Measurements from ENCODE around the gene AMN.

The AMN gene

DNA sequence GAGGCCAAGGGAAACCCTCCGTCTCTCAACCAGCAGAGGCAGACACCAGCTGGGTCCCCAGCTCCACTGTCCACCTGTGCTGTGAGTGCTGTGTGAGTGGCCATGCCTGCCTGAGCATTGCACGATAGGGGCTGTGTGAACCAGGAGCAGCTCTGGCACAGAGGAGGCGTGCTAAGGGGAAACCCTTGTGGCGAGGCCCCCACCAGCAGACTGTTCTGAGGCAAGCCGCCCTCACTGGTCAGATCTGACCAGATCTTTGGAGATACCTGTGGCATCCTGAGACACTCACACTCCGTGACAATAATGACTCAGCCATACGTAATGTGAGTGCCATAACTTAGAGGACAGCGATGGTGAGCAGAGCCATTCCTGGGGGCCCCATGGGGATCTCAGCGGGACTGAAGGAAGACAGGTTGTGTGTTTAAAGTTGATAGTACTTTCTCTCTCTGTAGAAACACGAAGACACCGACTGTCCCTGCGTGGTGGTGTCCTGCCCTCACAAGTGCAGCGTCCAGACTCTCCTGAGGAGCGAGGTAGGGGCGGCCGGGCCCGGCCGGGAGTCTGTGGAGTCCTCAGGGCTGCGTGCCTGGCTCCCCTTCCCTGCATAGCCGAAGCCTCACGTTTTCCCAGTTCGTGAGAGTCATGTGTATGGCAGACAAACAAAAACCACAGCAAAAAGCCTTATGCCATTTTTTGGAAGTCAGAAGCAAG lies 36.6 kb upstream of the AMN start:
- TF ChIP-seq, protein P1, sequence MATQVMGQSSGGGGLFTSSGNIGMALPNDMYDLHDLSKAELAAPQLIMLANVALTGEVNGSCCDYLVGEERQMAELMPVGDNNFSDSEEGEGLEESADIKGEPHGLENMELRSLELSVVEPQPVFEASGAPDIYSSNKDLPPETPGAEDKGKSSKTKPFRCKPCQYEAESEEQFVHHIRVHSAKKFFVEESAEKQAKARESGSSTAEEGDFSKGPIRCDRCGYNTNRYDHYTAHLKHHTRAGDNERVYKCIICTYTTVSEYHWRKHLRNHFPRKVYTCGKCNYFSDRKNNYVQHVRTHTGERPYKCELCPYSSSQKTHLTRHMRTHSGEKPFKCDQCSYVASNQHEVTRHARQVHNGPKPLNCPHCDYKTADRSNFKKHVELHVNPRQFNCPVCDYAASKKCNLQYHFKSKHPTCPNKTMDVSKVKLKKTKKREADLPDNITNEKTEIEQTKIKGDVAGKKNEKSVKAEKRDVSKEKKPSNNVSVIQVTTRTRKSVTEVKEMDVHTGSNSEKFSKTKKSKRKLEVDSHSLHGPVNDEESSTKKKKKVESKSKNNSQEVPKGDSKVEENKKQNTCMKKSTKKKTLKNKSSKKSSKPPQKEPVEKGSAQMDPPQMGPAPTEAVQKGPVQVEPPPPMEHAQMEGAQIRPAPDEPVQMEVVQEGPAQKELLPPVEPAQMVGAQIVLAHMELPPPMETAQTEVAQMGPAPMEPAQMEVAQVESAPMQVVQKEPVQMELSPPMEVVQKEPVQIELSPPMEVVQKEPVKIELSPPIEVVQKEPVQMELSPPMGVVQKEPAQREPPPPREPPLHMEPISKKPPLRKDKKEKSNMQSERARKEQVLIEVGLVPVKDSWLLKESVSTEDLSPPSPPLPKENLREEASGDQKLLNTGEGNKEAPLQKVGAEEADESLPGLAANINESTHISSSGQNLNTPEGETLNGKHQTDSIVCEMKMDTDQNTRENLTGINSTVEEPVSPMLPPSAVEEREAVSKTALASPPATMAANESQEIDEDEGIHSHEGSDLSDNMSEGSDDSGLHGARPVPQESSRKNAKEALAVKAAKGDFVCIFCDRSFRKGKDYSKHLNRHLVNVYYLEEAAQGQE (IDR thresholded peaks at IDR 0.05; ENCODE audit: insufficient read depth in 1 of 2, low read depth in 2 of 2, low read length in 2 of 2): no peak
- TF ChIP-seq FOXP2 (optimal IDR thresholded peaks at IDR 0.05; ENCODE audit: borderline replicate concordance, extremely low read depth, extremely low read length, insufficient read depth) (no peak), POLR2AphosphoS5 (IDR thresholded peaks at IDR 0.05; ENCODE audit: low read depth, low read length) (no peak), SIN3A (IDR thresholded peaks at IDR 0.05; ENCODE audit: borderline replicate concordance, insufficient read depth, low read length) (no peak), TAF1 (IDR thresholded peaks at IDR 0.05; ENCODE audit: borderline replicate concordance, insufficient read depth, low read length) (no peak)

DNA sequence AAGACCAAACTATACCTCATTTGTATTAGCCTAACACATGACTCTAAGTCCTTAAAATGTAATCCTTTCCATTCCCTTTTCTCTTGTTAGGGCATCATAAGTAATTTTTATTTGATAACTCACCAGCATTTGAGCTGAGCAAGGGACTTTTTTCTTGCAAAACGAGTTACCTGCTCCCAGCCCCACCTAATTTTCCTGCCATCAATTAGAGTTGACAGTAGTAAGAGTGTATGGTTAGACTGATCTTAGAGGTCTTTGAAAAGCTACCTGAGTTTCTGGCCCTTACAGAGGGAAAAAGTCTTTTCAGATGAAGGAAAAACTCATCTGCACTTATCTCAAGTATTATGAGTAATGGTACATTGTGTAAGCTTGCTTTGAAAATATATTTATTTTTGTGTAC lies 33.7 kb upstream of the AMN start:
- no peak for TF ChIP-seq FOXP2 (optimal IDR thresholded peaks at IDR 0.05; ENCODE audit: borderline replicate concordance, extremely low read depth, extremely low read length, insufficient read depth)
- TF ChIP-seq TAF1 (IDR thresholded peaks at IDR 0.05; ENCODE audit: borderline replicate concordance, insufficient read depth, low read length): no peak
- TF ChIP-seq, protein P1 (IDR thresholded peaks at IDR 0.05; ENCODE audit: insufficient read depth in 1 of 2, low read depth in 2 of 2, low read length in 2 of 2): no peak
- TF ChIP-seq SIN3A (IDR thresholded peaks at IDR 0.05; ENCODE audit: borderline replicate concordance, insufficient read depth, low read length): no peak
- TF ChIP-seq POLR2AphosphoS5 (IDR thresholded peaks at IDR 0.05; ENCODE audit: low read depth, low read length): no peak

GRCh38 chr14:102889615-102890014 lies 32.8 kb upstream of the AMN start:
- TF ChIP-seq TAF1 (IDR thresholded peaks at IDR 0.05; ENCODE audit: borderline replicate concordance, insufficient read depth, low read length): no peak
- TF ChIP-seq FOXP2 (optimal IDR thresholded peaks at IDR 0.05; ENCODE audit: borderline replicate concordance, extremely low read depth, extremely low read length, insufficient read depth): no peak
- TF ChIP-seq SIN3A (IDR thresholded peaks at IDR 0.05; ENCODE audit: borderline replicate concordance, insufficient read depth, low read length): no peak
- TF ChIP-seq POLR2AphosphoS5 (IDR thresholded peaks at IDR 0.05; ENCODE audit: low read depth, low read length): no peak
- TF ChIP-seq, protein P1 (IDR thresholded peaks at IDR 0.05; ENCODE audit: insufficient read depth in 1 of 2, low read depth in 2 of 2, low read length in 2 of 2): no peak

DNA sequence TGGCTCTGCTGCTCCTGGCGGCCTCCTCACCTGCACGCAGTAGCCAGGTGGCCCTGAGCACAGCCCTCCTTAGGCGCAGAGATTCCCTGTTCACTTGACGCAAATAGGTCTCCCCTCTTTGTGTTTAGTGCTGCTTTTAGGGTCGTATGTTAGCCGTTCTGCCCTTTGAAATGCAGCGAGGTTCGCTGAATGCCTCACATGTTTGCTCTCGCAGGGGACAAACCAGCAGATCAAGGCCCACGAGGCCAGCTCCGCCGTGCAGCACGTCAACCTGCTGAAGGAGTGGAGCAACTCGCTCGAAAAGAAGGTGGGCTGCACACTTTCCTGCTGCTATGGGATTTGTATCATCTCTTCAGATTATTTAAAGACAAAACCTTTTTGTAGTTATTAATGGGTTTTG lies 31.4 kb upstream of the AMN start:
- TF ChIP-seq TAF1 (IDR thresholded peaks at IDR 0.05; ENCODE audit: borderline replicate concordance, insufficient read depth, low read length) (no peak), FOXP2 (optimal IDR thresholded peaks at IDR 0.05; ENCODE audit: borderline replicate concordance, extremely low read depth, extremely low read length, insufficient read depth) (no peak), SIN3A (IDR thresholded peaks at IDR 0.05; ENCODE audit: borderline replicate concordance, insufficient read depth, low read length) (no peak), POLR2AphosphoS5 (IDR thresholded peaks at IDR 0.05; ENCODE audit: low read depth, low read length) (no peak)
- TF ChIP-seq, protein P1 (IDR thresholded peaks at IDR 0.05; ENCODE audit: insufficient read depth in 1 of 2, low read depth in 2 of 2, low read length in 2 of 2): no peak

All from PFSK-1 (cell line).